DLD1 (cell line): ENCODE measurements around the gene ADD1.

ENCODE experiments used
- in situ Hi-C: cut with HindIII; loops from 2 replicates; pipeline ENCODE4 v1.10.0; 2017; ENCODE audit warnings: low sequenced_read_pairs

The ADD1 gene

GRCh38 chr4:2961811-2962441, 118.3 kb downstream of the ADD1 start:
- in situ Hi-C loops = no loop called here

DNA sequence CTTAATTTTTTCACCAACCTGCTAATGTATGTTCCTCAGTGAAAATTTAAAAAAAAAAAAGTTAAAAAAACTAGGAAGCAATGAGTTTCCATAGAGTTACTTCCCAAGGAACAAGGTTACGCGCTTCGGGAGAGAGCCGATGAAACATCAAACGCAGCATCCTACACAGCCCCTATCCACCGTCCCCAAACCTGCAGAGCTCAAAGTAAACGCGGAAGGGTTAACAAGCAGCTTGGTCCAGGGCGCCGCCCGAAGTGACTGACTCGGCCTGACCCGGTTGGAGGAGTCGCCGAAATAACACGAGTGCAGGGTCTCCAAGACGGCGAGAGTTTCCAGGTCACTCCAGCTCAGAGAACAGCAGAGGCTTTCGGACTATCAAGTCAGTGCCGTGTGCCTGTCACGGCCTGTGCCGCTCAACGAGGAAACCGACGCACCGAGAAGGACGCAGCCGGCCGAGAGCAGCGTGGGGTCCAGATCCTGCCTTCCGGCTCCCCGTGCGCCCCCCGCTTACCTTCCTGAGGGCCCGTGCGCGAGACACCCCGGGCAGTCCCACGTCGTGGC, 119.0 kb downstream of the ADD1 start:
- in situ Hi-C loops = no loop called here

DNA sequence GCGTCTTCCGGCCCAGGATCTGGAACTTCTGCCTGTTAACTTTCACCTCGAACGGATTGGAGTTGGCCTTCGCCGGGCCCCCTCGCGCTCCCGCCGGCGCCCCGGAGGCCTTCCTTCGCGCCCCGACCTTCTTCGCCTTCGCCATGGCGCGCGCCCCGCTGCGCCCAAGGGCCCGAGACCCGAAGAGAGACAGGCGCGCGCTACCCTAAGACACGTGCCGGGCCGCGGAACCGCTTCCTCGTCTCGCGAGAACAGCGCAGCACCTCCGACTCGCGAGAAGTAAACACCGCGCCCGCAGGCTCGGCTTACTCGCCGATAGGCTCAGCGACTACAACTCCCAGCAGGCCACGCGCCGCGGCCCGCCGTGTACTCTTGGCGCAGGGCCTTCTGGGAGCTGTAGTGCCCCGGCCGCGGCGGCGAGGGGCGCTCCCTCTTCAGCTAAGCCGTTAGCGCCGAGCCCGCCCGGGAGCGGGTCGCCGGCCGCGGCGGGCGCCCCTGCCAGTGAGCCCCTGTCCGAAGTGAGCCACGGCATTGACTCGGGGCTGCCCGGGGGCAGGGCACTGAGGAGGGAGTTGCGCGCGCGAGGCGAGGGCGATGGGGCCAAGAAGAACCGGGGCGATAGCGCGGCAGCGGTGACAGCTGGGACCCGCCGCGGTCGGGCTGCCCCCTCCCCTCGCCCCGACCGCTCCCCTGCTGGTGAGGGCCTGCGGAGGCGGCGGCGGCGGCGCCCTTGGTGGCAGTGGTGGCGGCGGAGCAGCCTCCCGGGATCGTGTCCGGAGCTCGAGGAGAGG, 119.7 kb downstream of the ADD1 start, which contains the start of the genes GRK4 and NOP14:
GRK4 (plus strand) TSS at position 397 of the 791 bp plus-strand sequence. CDS start 500 bp downstream, outside the sequence.
NOP14 (minus strand) TSS at position 232 of the 791 bp plus-strand sequence; CDS start at position 145, 87 bp downstream.
- in situ Hi-C loops = no loop called here

DNA sequence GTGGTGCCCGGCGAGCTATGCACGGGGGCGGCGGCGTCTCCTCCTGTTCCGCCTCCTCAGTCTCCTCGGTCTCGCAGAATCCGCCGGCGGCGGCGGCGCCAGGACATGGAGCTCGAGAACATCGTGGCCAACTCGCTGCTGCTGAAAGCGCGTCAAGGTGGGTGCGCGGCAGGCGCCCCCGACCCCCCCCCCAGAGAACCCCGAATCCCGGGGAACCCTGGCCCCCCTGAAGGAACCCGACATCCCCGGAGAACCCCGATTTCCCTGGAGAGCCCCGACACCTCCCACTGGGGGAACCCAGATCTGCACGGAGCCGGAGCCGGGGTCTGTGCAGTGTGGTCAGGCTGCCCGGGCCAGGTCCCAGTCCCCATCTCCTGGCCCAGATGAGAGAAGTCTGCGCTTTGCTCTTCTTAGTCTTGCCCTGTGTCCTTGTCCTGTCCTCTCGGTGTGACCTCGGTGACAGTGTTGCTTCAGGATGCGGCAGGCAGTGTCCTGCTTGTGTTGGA, 120.4 kb downstream of the ADD1 start:
- in situ Hi-C loops = no loop called here

DNA sequence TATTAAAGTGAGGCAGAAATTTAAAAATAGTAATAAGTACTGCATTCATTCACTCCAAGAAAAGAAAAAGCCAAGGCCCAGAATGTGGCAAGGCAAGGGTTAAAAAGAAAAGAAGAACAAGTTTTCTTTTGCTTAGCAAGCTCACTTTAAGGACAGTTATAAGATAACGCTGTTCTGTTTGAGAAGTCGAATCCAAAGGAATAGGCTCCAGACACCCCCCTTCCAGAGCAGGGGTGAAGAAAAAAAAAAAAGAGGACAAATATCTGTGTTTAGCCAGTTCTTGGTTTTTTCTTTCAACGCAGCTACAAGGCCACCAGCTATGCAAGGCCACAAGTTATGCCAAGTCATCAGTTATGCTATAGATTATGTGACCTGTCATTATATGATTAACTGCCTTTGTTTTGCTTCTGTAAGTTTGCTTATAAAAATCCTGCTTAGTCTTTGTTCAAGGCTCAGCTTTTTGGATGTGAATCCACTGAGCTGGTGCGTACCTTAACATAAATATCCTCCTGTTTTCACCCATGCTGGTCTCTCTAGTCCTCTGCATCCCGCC, 121.1 kb downstream of the ADD1 start:
- in situ Hi-C loops = no loop called here

DNA sequence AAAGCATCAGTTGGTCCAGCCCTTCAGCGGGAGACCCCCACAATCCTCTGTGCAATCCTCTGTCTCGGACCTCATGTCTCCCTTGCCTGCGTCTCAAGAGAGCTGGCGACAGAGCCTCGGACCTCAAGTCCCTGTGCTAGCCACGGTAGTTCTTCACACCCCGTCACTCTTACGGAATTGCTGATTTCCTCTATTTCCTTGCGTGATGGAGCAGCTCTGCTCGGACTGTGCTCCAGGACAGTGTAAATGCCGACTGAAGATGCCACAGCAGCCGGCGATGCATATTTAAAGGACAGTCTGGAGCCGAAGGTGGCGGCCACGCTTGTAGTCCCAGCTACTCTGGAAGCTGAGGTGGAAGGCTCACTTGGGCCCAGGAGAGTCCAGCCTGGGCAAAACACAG, 121.6 kb downstream of the ADD1 start:
- in situ Hi-C loops = no loop called here

DNA sequence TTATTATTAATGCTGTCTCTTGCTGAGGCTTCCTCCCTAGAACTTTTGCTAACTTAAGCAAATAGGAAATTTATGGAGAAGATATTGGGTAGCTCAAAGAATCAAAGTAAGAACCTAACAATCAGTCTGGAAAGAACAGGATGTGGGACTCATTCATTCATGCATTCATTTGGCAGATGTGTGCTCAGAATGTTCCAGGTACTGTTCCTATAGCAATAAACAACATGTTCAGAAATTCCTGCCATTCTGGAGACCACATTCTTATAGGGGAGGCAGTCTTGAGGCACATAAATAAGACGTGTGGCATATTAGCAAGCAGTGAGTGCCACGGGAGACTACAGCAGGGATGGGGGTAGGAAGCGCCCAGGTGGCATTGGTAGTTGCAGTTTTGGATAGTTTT, 124.7 kb downstream of the ADD1 start:
- in situ Hi-C loops = no loop called here

- in situ Hi-C loops = loop anchor here (10.0 kb wide), 1 partner anchor 84 kb away; no protein-coding TSS in a partner anchor
Measured at GRCh38 chr4:2971275-2971674, 127.6 kb downstream of the ADD1 start.

DNA sequence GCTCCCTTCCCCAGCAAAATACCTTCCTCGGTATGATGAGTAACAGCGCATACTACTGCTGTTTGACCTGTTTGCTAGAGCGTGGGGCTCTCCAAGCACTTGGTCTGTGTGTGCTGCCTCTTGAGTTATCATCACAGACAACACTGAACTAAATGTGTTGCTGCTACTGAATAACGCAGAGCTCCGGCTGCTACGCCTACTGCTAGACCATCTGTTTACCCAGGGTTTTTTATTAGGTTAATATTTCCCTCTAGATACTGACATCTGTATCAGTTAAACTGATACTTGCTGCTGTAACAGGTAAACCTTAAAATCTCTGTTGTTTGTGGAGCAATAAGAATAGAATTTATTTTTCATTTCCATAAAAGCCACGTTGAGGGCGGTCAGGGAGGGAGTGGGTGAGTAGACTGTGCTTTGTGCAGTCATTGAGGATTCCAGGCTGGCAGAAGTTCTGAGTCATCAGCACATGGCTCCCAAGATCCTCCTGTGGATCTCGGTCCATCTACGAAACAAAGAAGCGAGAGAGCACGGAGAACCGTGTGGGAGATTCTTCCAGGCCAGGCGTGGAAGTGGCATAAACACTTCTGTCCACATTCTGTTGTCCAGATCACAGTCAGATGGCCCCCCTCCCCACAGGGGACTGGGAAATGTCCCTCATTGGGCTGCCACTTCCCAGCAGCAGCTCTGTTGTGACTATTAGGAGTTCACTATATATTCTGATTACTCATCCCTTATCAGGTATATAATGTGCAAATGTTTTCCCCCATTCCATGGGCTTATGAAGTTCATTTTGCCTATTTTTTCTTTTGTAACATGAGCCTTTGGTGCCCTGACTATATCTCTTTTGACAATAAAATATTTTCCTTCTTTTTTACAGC, 133.8 kb downstream of the ADD1 start:
- in situ Hi-C loops = loop anchor here (10.0 kb wide), 1 partner anchor 77 kb away; no protein-coding TSS in a partner anchor
